ENCODE data around the gene TRIM72.
"Not testable (repeated sequence)": the region's sequence is repeated elsewhere in the genome, so short reads cannot be mapped to it uniquely, and the experiment has no call there.

TRIM72 gene

GRCh38 chr16:31214708-31215286 is 878 bp downstream of the TRIM72 start:
- no peak for DNase-seq (ENCODE audit: low read depth in 3 of 3, low spot score in 1 of 3)

- DNase-seq (ENCODE audit: low read depth in 3 of 3, low spot score in 1 of 3): no peak
These were observed 1.6 kb downstream of the TRIM72 start for GRCh38 chr16:31215287-31216162.

- no peak for DNase-seq (ENCODE audit: low read depth in 3 of 3, low spot score in 1 of 3)
These were observed 2.7 kb downstream of the TRIM72 start, which contains the start of gene PYDC1 for GRCh38 chr16:31216422-31217135. Gene PYDC1 (minus strand): TSS chr16:31217135. CDS start chr16:31217028, 107 bp downstream.

GRCh38 chr16:31217136-31217530 is 3.2 kb downstream of the TRIM72 start:
- DNase-seq (ENCODE audit: low read depth in 3 of 3, low spot score in 1 of 3): no peak

- DNase-seq (ENCODE audit: low read depth in 3 of 3, low spot score in 1 of 3): no peak
These were observed 5.3 kb downstream of the TRIM72 start for GRCh38 chr16:31219154-31219741.

GRCh38 chr16:31221357-31222160 is 7.6 kb downstream of the TRIM72 start:
- DNase-seq (ENCODE audit: low read depth in 3 of 3, low spot score in 1 of 3): no peak

GRCh38 chr16:31223044-31223443 is 9.1 kb downstream of the TRIM72 start:
- DNase-seq (ENCODE audit: low read depth in 3 of 3, low spot score in 1 of 3): no peak

GRCh38 chr16:31224092-31224955 is 10.4 kb downstream of the TRIM72 start:
- DNase-seq (ENCODE audit: low read depth in 3 of 3, low spot score in 1 of 3): no peak

GRCh38 chr16:31225193-31225592 is 11.3 kb downstream of the TRIM72 start:
- no peak for DNase-seq (ENCODE audit: low read depth in 3 of 3, low spot score in 1 of 3)

- no peak for DNase-seq (ENCODE audit: low read depth in 3 of 3, low spot score in 1 of 3)
These were observed 14.3 kb downstream of the TRIM72 start for GRCh38 chr16:31228206-31228605.

- DNase-seq (ENCODE audit: low read depth in 3 of 3, low spot score in 1 of 3): no peak
These were observed 15.6 kb downstream of the TRIM72 start for GRCh38 chr16:31229501-31229900.

GRCh38 chr16:31238041-31238440 is 24.1 kb downstream of the TRIM72 start:
- no peak for DNase-seq (ENCODE audit: low read depth in 3 of 3, low spot score in 1 of 3)

GRCh38 chr16:31242206-31242605 is 28.3 kb downstream of the TRIM72 start:
- no peak for DNase-seq (ENCODE audit: low read depth in 3 of 3, low spot score in 1 of 3)

GRCh38 chr16:31243734-31244670 is 30.1 kb downstream of the TRIM72 start:
- no peak for DNase-seq (ENCODE audit: low read depth in 3 of 3, low spot score in 1 of 3)

- not testable (repeated sequence) for DNase-seq (ENCODE audit: low read depth in 3 of 3, low spot score in 1 of 3)
These were observed 31.7 kb downstream of the TRIM72 start for GRCh38 chr16:31245598-31245997.

- DNase-seq (ENCODE audit: low read depth in 3 of 3, low spot score in 1 of 3): no peak
These were observed 32.4 kb downstream of the TRIM72 start for GRCh38 chr16:31246296-31246695.

- no peak for DNase-seq (ENCODE audit: low read depth in 3 of 3, low spot score in 1 of 3)
These were observed 34.4 kb downstream of the TRIM72 start for GRCh38 chr16:31248344-31248743.

GRCh38 chr16:31250782-31251384 is 37.0 kb downstream of the TRIM72 start:
- no peak for DNase-seq (ENCODE audit: low read depth in 3 of 3, low spot score in 1 of 3)

Measured in stimulated activated CD4-positive, alpha-beta T cell treated with anti-CD3 and anti-CD28 coated beads, TNF-alpha, amount 100 ng/mL, for 1 hour (primary cell).